Caco-2 (cell line): ENCODE data around the gene TSPAN31. TPM values are rescaled to one million over a fixed set of nuclear protein-coding genes. Genes with fewer than 3 reads are reported as not detected.

ENCODE experiments used
- BruUV-seq: library from RNA; stranded (reverse); fragments of 400-500 nt; replicated peaks from 2 replicates; lab custom pipeline; 2021; lab: Mats Ljungman, UMichigan
- CTCF ChIA-PET: fragments of 300-600 bp; sonication (Branson Sonifier 250); formaldehyde crosslinking; loops from one replicate; lab custom pipeline; 2022; ENCODE audit warnings: antibody characterized with exemption; lab: Charles Lee
- POLR2A ChIA-PET: fragments of 300-600 bp; sonication (Branson Sonifier 250); formaldehyde crosslinking; loops from one replicate; lab custom pipeline; 2022; ENCODE audit warnings: antibody characterized with exemption; lab: Charles Lee
- DNase-seq, 2 experiments: peaks; one replicate each; pipeline versions ENCODE4 v3.0.0 to v3.0.0-alpha.2; 2020 to 2022
- H3K27me3 ChIP-seq: replicated peaks from 2 replicates; pipeline ENCODE4 v1.6.0; 2011; ENCODE audit warnings: low read length; ENCODE audit not compliant: control insufficient read depth, insufficient read depth
- H3K36me3 ChIP-seq: 2 replicates; pipeline ENCODE4 v1.5.1; 2011; ENCODE audit warnings: low read length; ENCODE audit not compliant: control insufficient read depth, insufficient read depth
- H3K4me1 ChIP-seq: fragments of 250-450 bp; sonication (Bioruptor Pico); 2 replicates; pipeline ENCODE4 v1.5.1; 2020; ENCODE audit warnings: mild to moderate bottlenecking
- H3K4me3 ChIP-seq: 2 replicates; pipeline ENCODE4 v1.5.1; 2011; ENCODE audit warnings: low read depth, mild to moderate bottlenecking, control low read depth, low read length
- H3K9me3 ChIP-seq: fragments of 250-450 bp; sonication (Bioruptor Pico); 2 replicates; pipeline ENCODE4 v1.5.1; 2020; ENCODE audit warnings: mild to moderate bottlenecking, moderate library complexity
- H3K27ac Mint-ChIP-seq: one replicate; pipeline ENCODE4 v1.8.0; 2022; ENCODE audit warnings: mixed read lengths; ENCODE audit not compliant: unreplicated experiment
- H3K27me3 Mint-ChIP-seq: one replicate; pipeline ENCODE4 v1.8.0; 2022; ENCODE audit warnings: mixed read lengths; ENCODE audit not compliant: insufficient read depth, unreplicated experiment
- H3K36me3 Mint-ChIP-seq: one replicate; pipeline ENCODE4 v1.8.0; 2022; ENCODE audit warnings: mild to moderate bottlenecking, mixed read lengths; ENCODE audit not compliant: insufficient read depth, unreplicated experiment
- H3K4me1 Mint-ChIP-seq: one replicate; pipeline ENCODE4 v1.8.0; 2022; ENCODE audit warnings: low read depth, mixed read lengths; ENCODE audit not compliant: unreplicated experiment
- H3K4me3 Mint-ChIP-seq: one replicate; pipeline ENCODE4 v1.8.0; 2022; ENCODE audit warnings: mild to moderate bottlenecking, moderate library complexity, mixed read lengths; ENCODE audit not compliant: unreplicated experiment
- H3K9me3 Mint-ChIP-seq: one replicate; pipeline ENCODE4 v1.8.0; 2022; ENCODE audit warnings: mixed read lengths; ENCODE audit not compliant: unreplicated experiment
- intact Hi-C: fragments of 100-400 bp; cut with micrococcal nuclease; formaldehyde crosslinking; loops from one replicate; pipeline ENCODE4 v1.10.0; 2022; ENCODE audit not compliant: unreplicated experiment
- total RNA-seq: library from RNA; stranded (reverse); gene quantifications from 2 replicates; pipeline ENCODE4 v1.2.3, GENCODE V29; 2022
- TF ChIP-seq, protein P1 (sequence below), 2 experiments: fragments of 200-600 bp in 1 of 2; IDR thresholded peaks; 1 replicate in 1 of 2; 2 replicates in 1 of 2; pipeline versions ENCODE4 v1.5.1 to v1.8.0; 2011 to 2022; ENCODE audit warnings: antibody characterized with exemption in 1 of 2, control low read depth in 1 of 2, inconsistent platforms in 1 of 2, low read depth in 1 of 2, low read length in 1 of 2, mild to moderate bottlenecking in 1 of 2, moderate library complexity in 1 of 2; ENCODE audit not compliant: insufficient read depth in 1 of 2, severe bottlenecking in 1 of 2, unreplicated experiment in 1 of 2

TSPAN31 gene
- total RNA-seq, 1 experiment from 2014 or later: 23.3 TPM

DNA sequence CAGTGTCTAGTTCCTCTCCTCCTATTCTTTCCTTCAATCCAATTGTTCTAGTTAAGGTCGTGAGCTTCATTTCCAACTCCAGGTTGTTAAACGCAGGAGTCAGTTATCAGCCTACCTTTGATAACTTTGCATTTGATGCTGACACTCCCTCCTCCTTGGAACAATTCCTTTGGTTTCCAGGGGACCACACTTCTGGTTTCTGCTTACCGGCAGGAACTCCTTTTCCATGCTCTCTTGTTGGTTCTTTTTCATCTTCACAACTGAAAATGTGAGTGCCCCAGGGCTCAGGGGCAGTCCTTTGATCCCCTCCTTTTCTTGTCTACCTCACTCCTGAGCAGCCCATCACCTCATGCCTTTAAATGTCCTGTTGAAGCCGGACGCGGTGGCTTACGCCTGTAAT is 32.5 kb downstream of the TSPAN31 start:
- POLR2A ChIA-PET: no interaction called here
- intact Hi-C loops: no loop called here
- BruUV-seq: no TSS peak
- Histone ChIP-seq H3K4me1 (peaks cover 4% of the 10 kb centered on the region; the same call in 1 of the 2 replicates), H3K9me3 (no peaks in the 10 kb centered on the region), H3K4me3 (no peak overlapping the region), H3K27me3 (no peaks in the 10 kb centered on the region), H3K36me3 (no peaks in the 10 kb centered on the region)
- H3K9me3 Mint-ChIP-seq: no peaks in the 10 kb centered on the region
- CTCF ChIA-PET: no interaction called here
- no peak overlapping the region for H3K4me3 Mint-ChIP-seq
- DNase-seq: no peak
- TF ChIP-seq, protein P1, sequence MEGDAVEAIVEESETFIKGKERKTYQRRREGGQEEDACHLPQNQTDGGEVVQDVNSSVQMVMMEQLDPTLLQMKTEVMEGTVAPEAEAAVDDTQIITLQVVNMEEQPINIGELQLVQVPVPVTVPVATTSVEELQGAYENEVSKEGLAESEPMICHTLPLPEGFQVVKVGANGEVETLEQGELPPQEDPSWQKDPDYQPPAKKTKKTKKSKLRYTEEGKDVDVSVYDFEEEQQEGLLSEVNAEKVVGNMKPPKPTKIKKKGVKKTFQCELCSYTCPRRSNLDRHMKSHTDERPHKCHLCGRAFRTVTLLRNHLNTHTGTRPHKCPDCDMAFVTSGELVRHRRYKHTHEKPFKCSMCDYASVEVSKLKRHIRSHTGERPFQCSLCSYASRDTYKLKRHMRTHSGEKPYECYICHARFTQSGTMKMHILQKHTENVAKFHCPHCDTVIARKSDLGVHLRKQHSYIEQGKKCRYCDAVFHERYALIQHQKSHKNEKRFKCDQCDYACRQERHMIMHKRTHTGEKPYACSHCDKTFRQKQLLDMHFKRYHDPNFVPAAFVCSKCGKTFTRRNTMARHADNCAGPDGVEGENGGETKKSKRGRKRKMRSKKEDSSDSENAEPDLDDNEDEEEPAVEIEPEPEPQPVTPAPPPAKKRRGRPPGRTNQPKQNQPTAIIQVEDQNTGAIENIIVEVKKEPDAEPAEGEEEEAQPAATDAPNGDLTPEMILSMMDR (IDR thresholded peaks at IDR 0.05; ENCODE audit: insufficient read depth in 1 of 2, low read depth in 1 of 2, low read length in 1 of 2, severe bottlenecking in 1 of 2, unreplicated experiment in 1 of 2): no peak
- H3K27me3 Mint-ChIP-seq: no peaks in the 10 kb centered on the region
- no peaks in the 10 kb centered on the region for H3K4me1 Mint-ChIP-seq
- no peak overlapping the region for H3K27ac Mint-ChIP-seq
- peaks cover 4% of the 10 kb centered on the region for H3K36me3 Mint-ChIP-seq

DNA sequence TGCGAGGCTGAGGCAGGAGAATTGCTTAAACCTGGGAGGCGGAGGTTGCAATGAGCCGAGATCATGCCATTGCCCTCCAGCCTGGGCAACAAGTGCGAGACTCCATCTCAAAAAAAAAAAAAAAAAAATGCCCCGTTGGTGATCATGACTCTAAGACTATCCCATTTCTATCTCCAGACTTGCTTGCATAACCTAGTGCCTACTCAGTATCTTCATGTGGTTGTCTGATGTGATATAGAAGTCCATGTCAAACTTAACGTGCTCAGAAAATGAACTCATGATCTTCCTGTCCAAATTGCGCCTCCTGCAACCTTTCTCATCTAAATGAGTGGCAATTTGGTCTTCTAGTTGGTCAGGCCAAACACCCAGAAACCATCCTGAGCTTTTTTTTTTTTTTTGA is 33.1 kb downstream of the TSPAN31 start:
- no peak overlapping the region for H3K27ac Mint-ChIP-seq
- no peaks in the 10 kb centered on the region for H3K27me3 Mint-ChIP-seq
- Histone ChIP-seq H3K27me3 (no peaks in the 10 kb centered on the region), H3K9me3 (no peaks in the 10 kb centered on the region), H3K4me3 (no peak overlapping the region), H3K4me1 (peaks cover 4% of the 10 kb centered on the region; the same call in 1 of the 2 replicates), H3K36me3 (no peaks in the 10 kb centered on the region)
- H3K4me3 Mint-ChIP-seq: no peak overlapping the region
- ChIA-PET CTCF (no interaction called here), POLR2A (no interaction called here)
- intact Hi-C loops: no loop called here
- BruUV-seq: no TSS peak
- TF ChIP-seq, protein P1 (IDR thresholded peaks at IDR 0.05; ENCODE audit: insufficient read depth in 1 of 2, low read depth in 1 of 2, low read length in 1 of 2, severe bottlenecking in 1 of 2, unreplicated experiment in 1 of 2): no peak
- DNase-seq: no peak
- no peaks in the 10 kb centered on the region for H3K4me1 Mint-ChIP-seq
- no peaks in the 10 kb centered on the region for H3K9me3 Mint-ChIP-seq
- H3K36me3 Mint-ChIP-seq: peaks cover 9% of the 10 kb centered on the region

DNA sequence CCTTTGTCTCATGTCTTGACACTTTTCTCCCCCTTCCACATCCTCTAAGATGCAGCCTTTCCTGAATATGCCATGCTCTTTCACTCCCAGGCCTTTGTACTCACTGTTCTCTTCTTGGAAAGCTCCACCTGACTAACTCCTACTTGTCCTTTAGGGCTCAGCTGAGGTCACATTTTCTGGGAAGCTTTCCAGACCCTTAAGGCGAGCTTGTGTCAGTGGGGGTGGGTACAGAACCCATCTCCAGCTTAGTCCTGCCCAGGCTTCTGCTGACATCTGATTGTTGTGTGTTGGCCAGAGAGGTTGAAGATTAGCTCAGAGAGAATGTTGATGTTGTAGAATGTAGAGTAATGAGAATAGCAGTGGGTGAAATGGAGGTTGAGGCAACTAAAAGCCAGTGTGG is 34.9 kb downstream of the TSPAN31 start:
- TF ChIP-seq, protein P1 (IDR thresholded peaks at IDR 0.05; ENCODE audit: insufficient read depth in 1 of 2, low read depth in 1 of 2, low read length in 1 of 2, severe bottlenecking in 1 of 2, unreplicated experiment in 1 of 2): no peak
- H3K4me1 Mint-ChIP-seq: no peaks in the 10 kb centered on the region
- no peaks in the 10 kb centered on the region for H3K4me1 ChIP-seq
- no peak for DNase-seq
- ChIA-PET POLR2A (no interaction called here), CTCF (interaction anchor here (1.2 kb wide), 1 partner anchor 20 kb away, joined by 3 read pairs; no protein-coding TSS in a partner anchor)
- no peak overlapping the region for H3K4me3 Mint-ChIP-seq
- no peak overlapping the region for H3K4me3 ChIP-seq
- H3K9me3 Mint-ChIP-seq: no peaks in the 10 kb centered on the region
- peaks cover 15% of the 10 kb centered on the region for H3K36me3 Mint-ChIP-seq
- intact Hi-C loops: no loop called here
- no peaks in the 10 kb centered on the region for H3K27me3 ChIP-seq
- H3K36me3 ChIP-seq: no peaks in the 10 kb centered on the region
- H3K9me3 ChIP-seq: no peaks in the 10 kb centered on the region
- no peak overlapping the region for H3K27ac Mint-ChIP-seq
- BruUV-seq: no TSS peak
- no peaks in the 10 kb centered on the region for H3K27me3 Mint-ChIP-seq
